ENCODE measurements around the gene CHST5. TPM values are rescaled to one million over a fixed set of nuclear protein-coding genes. Genes with fewer than 3 reads are reported as not detected.

The CHST5 gene
- 0.18 and 0.49 TPM in 2 replicates for polyA plus RNA-seq (2012; rRNA removed)
- 0.01 and 0.10 TPM in 2 replicates for polyA plus RNA-seq (2012; cell fraction: cytosol; rRNA removed)
- 0.70 and 0.83 TPM in 2 replicates for polyA plus RNA-seq (2012; cell fraction: nucleus; rRNA removed)

DNA sequence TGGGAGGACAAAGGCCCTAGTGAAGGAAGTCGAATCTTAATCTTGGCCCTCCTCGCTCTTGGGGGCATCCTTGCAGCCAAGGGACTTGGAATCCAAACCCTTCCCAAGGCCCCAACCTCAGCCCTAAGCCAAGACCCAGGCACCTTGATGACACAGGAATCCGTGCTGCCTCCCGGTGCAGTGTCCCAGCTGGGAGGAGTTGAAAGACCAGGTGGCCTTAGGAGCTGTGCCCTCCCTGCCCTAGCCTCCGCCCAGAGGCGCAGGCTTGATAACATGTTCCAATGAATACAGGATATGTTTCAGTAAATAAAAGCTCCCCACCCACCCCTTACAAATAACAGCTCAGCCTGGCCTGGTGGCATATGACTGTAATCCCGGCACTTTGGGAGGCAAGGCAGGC lies at the start of gene CHST5:
TSS of gene CHST5 (minus strand) at position 208 of the 400 bp plus-strand sequence. CDS start 5,724 bp downstream, outside the sequence.
- Histone ChIP-seq H3K9me2 (no peaks in the 10 kb centered on the region), H3K27me3 (ENCODE audit: insufficient read depth) (no peaks in the 10 kb centered on the region), H3F3A (replicated peaks; ENCODE audit: insufficient read depth) (no peaks in the 10 kb centered on the region), H3K4me3 (ENCODE audit: low read depth in 2 of 2, low read length in 1 of 2) (no peak within 1 kb of the TSS), H3K79me2 (ENCODE audit: insufficient read depth) (no peaks in the 10 kb centered on the region), H3K27ac (ENCODE audit: low read depth in 2 of 2, low read length in 1 of 2) (no peak within 1 kb of the TSS), H3K4me2 (no peak within 1 kb of the TSS), H3K9me3 (no peaks in the 10 kb centered on the region), H3K9ac (no peak within 1 kb of the TSS), H3K4me1 (ENCODE audit: control insufficient read depth in 1 of 2, insufficient read depth in 2 of 2, low read depth in 1 of 2, low read length in 1 of 2) (no peaks in the 10 kb centered on the region), H2AFZ (ENCODE audit: low read depth) (no peak within 1 kb of the TSS), H4K20me1 (ENCODE audit: insufficient read depth) (no peaks in the 10 kb centered on the region), H3K36me3 (replicated peaks in 1 of 2; ENCODE audit: control insufficient read depth in 1 of 2, insufficient read depth in 2 of 2, low read length in 1 of 2) (no peaks in the 10 kb centered on the region)
- ChIA-PET POLR2A (interaction anchor here (1.2 kb wide), 1 partner anchor 19 kb away, joined by 3 read pairs; no protein-coding TSS in a partner anchor), CTCF (interaction anchor here (0.6 to 3.3 kb wide), 4 partner anchors 11 to 337 kb away, joined by 3 to 17 read pairs (median 6); no protein-coding TSS in a partner anchor)
- WGBS (ENCODE audit: low lambda C conversion rate) = 93% methylated on average over 3 of the region's 7 CpGs
- TF ChIP-seq ELF1 (IDR thresholded peaks at IDR 0.05) = no peak
- no peak for TF ChIP-seq MXI1 (IDR thresholded peaks at IDR 0.05; ENCODE audit: low read depth, low read length)
- TF ChIP-seq RCOR1 (IDR thresholded peaks at IDR 0.05; ENCODE audit: low read length) = no peak
- no peak for DNase-seq

DNA sequence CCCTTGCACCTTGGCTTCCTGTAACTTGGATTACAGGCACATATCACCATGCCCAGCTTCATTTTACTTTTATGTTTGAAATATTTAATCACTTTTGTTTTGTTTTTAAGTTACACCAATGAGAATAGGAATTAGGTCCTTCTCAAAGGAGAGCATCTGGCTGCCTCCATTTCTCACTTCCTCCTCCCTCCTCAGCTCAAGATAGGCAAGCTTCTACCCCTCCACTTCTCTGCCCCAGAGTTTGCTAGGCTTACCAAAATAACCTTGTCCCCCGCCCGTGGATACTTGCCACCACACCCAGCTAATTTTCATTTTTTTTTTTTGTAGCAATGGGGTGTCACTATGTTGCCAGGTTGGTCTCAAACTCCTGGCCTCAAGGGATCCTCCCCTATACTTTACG lies 48.2 kb upstream of the CHST5 start:
- CTCF ChIA-PET = no interaction called here
- 91% methylated on average over 3 of the region's 3 CpGs for whole genome bisulfite sequencing (ENCODE audit: low lambda C conversion rate)

More for the DNA sequence above, 48.2 kb upstream of the CHST5 start:
- Histone ChIP-seq H3K4me2 (no peak overlapping the region), H3K27me3 (ENCODE audit: insufficient read depth) (no peaks in the 10 kb centered on the region), H3K9ac (no peak overlapping the region), H3K4me1 (ENCODE audit: control insufficient read depth in 1 of 2, insufficient read depth in 2 of 2, low read depth in 1 of 2, low read length in 1 of 2) (no peaks in the 10 kb centered on the region), H3K9me2 (no peaks in the 10 kb centered on the region), H2AFZ (ENCODE audit: low read depth) (no peak overlapping the region), H3K9me3 (no peaks in the 10 kb centered on the region), H3K36me3 (replicated peaks in 1 of 2; ENCODE audit: control insufficient read depth in 1 of 2, insufficient read depth in 2 of 2, low read length in 1 of 2) (peaks cover 8 to 12% of the 10 kb centered on the region in 2 experiments), H3K4me3 (ENCODE audit: low read depth in 2 of 2, low read length in 1 of 2) (no peak overlapping the region), H3K79me2 (ENCODE audit: insufficient read depth) (no peaks in the 10 kb centered on the region), H4K20me1 (ENCODE audit: insufficient read depth) (no peaks in the 10 kb centered on the region), H3K27ac (ENCODE audit: low read depth in 2 of 2, low read length in 1 of 2) (no peak overlapping the region), H3F3A (replicated peaks; ENCODE audit: insufficient read depth) (no peaks in the 10 kb centered on the region)
- no peak for TF ChIP-seq FOXM1 (IDR thresholded peaks at IDR 0.05; ENCODE audit: low read depth)
- no peak for TF ChIP-seq SIN3A (IDR thresholded peaks at IDR 0.05; ENCODE audit: borderline replicate concordance, low read depth, low read length)
- TF ChIP-seq, protein P1, sequence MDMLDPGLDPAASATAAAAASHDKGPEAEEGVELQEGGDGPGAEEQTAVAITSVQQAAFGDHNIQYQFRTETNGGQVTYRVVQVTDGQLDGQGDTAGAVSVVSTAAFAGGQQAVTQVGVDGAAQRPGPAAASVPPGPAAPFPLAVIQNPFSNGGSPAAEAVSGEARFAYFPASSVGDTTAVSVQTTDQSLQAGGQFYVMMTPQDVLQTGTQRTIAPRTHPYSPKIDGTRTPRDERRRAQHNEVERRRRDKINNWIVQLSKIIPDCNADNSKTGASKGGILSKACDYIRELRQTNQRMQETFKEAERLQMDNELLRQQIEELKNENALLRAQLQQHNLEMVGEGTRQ (IDR thresholded peaks at IDR 0.05; ENCODE audit: borderline replicate concordance, low read depth, low read length) = no peak
- no peak for TF ChIP-seq MEF2A (IDR thresholded peaks at IDR 0.05; ENCODE audit: borderline replicate concordance, low read depth)
- TF ChIP-seq, protein P2, sequence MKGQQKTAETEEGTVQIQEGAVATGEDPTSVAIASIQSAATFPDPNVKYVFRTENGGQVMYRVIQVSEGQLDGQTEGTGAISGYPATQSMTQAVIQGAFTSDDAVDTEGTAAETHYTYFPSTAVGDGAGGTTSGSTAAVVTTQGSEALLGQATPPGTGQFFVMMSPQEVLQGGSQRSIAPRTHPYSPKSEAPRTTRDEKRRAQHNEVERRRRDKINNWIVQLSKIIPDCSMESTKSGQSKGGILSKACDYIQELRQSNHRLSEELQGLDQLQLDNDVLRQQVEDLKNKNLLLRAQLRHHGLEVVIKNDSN (IDR thresholded peaks at IDR 0.05; ENCODE audit: borderline replicate concordance, low read depth) = no peak
- no peak for TF ChIP-seq FOSL2 (IDR thresholded peaks at IDR 0.05; ENCODE audit: borderline replicate concordance, low read depth)
- no peak for TF ChIP-seq ELF1 (IDR thresholded peaks at IDR 0.05)
- TF ChIP-seq RFX5 (IDR thresholded peaks at IDR 0.05; ENCODE audit: low read length) = no peak
- TF ChIP-seq, protein P3, sequence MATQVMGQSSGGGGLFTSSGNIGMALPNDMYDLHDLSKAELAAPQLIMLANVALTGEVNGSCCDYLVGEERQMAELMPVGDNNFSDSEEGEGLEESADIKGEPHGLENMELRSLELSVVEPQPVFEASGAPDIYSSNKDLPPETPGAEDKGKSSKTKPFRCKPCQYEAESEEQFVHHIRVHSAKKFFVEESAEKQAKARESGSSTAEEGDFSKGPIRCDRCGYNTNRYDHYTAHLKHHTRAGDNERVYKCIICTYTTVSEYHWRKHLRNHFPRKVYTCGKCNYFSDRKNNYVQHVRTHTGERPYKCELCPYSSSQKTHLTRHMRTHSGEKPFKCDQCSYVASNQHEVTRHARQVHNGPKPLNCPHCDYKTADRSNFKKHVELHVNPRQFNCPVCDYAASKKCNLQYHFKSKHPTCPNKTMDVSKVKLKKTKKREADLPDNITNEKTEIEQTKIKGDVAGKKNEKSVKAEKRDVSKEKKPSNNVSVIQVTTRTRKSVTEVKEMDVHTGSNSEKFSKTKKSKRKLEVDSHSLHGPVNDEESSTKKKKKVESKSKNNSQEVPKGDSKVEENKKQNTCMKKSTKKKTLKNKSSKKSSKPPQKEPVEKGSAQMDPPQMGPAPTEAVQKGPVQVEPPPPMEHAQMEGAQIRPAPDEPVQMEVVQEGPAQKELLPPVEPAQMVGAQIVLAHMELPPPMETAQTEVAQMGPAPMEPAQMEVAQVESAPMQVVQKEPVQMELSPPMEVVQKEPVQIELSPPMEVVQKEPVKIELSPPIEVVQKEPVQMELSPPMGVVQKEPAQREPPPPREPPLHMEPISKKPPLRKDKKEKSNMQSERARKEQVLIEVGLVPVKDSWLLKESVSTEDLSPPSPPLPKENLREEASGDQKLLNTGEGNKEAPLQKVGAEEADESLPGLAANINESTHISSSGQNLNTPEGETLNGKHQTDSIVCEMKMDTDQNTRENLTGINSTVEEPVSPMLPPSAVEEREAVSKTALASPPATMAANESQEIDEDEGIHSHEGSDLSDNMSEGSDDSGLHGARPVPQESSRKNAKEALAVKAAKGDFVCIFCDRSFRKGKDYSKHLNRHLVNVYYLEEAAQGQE (IDR thresholded peaks at IDR 0.05; ENCODE audit: low read depth, low read length) = no peak
- TF ChIP-seq NFIC (IDR thresholded peaks at IDR 0.05; ENCODE audit: borderline replicate concordance) = no peak
- POLR2A ChIA-PET = interaction anchor here (0.7 kb wide), 1 partner anchor 26 kb away, joined by 3 read pairs; no protein-coding TSS in a partner anchor
- DNase-seq = no peak

Data from SK-N-SH (cell line).